GM12873 (cell line): ENCODE data around the gene CLTCL1.

ENCODE experiments used
- CTCF ChIP-seq: IDR thresholded peaks from 2 replicates; pipeline ENCODE4 v1.5.1; 2012; ENCODE audit warnings: low read depth, mild to moderate bottlenecking, moderate library complexity, low read length, control low read depth; ENCODE audit not compliant: insufficient read depth; ENCODE audit errors: missing control alignments

CLTCL1 gene

GRCh38 chr22:19177164-19178064, 114.1 kb downstream of the CLTCL1 start:
- no peak for TF ChIP-seq CTCF

DNA sequence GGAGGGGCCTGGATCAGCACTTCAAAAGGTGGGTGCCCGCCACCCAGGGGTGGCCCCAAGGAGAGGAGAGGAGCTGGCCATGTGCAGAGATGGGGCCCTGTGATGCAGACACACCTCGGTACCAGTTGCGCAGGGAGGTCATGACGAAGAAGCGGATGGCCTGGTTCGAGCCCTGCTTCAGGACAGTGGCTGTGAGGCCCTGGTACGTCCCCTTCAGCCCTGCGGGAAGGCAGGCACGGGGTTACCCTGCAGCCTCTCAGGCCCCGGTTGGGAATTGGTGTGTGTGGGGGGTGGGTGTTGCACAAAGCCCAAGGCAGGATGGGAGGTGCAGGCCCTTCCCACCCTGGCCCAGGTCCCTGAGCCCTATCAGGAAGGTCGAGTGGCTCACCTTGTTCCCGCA, 114.8 kb downstream of the CLTCL1 start:
- no peak for TF ChIP-seq CTCF

DNA sequence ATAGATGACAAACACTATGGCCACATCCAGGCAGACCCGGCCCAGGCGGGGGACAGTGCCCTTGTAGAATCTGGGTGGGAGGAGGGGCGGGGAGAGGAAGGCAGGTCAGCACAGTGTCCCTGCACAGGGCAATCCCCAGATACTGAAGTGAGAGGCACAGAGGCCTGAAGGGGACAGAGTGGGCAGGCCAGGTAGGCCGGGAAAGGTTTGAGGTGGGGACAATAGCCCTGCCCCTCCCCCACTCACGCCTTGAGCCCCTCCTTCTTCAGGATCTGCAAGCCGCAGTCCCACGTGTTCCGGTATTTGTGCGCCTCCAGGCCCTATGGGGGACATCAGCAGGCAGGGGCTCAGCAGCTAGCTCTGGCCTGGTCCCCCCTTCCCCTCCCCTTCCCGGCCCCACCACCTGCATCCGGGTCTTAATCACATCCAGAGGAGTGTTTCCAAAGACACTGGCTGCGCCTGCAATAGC, 115.3 kb downstream of the CLTCL1 start:
- TF ChIP-seq CTCF = no peak

DNA sequence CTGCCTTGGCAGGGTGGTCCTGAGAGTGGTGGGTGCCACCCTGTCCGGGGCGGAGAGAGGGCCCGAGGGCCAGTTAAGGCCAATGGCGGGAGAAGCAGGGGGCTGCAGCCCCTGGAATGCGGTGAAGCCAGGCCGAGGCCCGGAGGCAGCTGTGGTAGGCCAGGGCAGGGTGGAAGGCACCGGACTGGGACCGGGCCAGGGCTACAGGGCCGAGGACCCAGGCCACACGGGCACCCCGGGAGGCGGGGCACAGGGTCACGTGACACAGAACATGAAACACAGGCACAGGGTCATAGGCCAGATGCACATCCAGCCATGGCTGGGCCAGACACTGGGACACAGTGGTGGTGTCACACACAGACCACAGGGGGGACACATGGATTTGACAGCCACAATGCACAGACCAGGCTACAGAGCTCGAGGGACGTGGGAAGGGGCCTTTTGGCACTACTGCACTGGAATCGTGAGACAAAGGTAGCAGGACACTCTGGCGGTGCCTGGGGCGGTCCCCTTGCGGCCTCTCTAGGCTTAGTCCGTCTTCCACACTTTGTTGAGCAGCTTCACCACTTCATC, 115.8 kb downstream of the CLTCL1 start:
- no peak for TF ChIP-seq CTCF

GRCh38 chr22:19175026-19175601, 116.4 kb downstream of the CLTCL1 start:
- TF ChIP-seq CTCF = no peak

- TF ChIP-seq CTCF = no peak
These were observed 117.2 kb downstream of the CLTCL1 start for GRCh38 chr22:19174106-19175025.
